H1 (cell line): ENCODE data around the gene DNTT. TPM values are rescaled to one million over a fixed set of nuclear protein-coding genes. Genes with fewer than 3 reads are reported as not detected.

ENCODE experiments used
- CTCF ChIA-PET: fragments of 300-600 bp; sonication (Branson Sonifier 250); formaldehyde crosslinking; loops from one replicate; lab custom pipeline; 2021; ENCODE audit not compliant: partially characterized antibody; lab: Charles Lee
- POLR2A ChIA-PET: fragments of 300-600 bp; sonication (Branson Sonifier 250); formaldehyde crosslinking; loops from one replicate; lab custom pipeline; 2021; ENCODE audit warnings: inconsistent platforms; ENCODE audit not compliant: partially characterized antibody; lab: Charles Lee
- DNase-seq, 2 experiments: peaks; one replicate each; pipeline versions ENCODE4 v3.0.0 to v3.0.0-alpha.2; 2010 to 2022; ENCODE audit warnings: low spot score in 2 of 2, low read depth in 1 of 2, mixed read lengths in 1 of 2
- FAIRE-seq: peaks from 2 replicates; lab custom pipeline; 2011; peaks lifted over from hg19 to GRCh38; lab: Jason Lieb, UNC
- H2AFZ ChIP-seq: 2 replicates; pipeline ENCODE4 v1.8.1; 2012; ENCODE audit warnings: low read length, inconsistent platforms
- H2AK5ac ChIP-seq: 2 replicates; pipeline ENCODE4 v1.6.1; 2013; ENCODE audit warnings: low read depth, low read length
- H2BK120ac ChIP-seq: replicated peaks from 2 replicates; pipeline ENCODE3; 2013; ENCODE audit warnings: low read depth, low read length, inconsistent platforms
- H2BK12ac ChIP-seq: 2 replicates; pipeline ENCODE4 v1.6.1; 2013; ENCODE audit warnings: low read depth, low read length
- H2BK15ac ChIP-seq: 2 replicates; pipeline ENCODE4 v1.6.1; 2013; ENCODE audit warnings: low read length
- H2BK20ac ChIP-seq: 2 replicates; pipeline ENCODE4 v1.6.1; 2013; ENCODE audit warnings: low read length
- H2BK5ac ChIP-seq: 2 replicates; pipeline ENCODE4 v1.6.1; 2013; ENCODE audit warnings: low read depth, low read length
- H3K14ac ChIP-seq: 2 replicates; pipeline ENCODE4 v1.6.1; 2013; ENCODE audit warnings: inconsistent platforms; ENCODE audit not compliant: insufficient read length
- H3K18ac ChIP-seq: 2 replicates; pipeline ENCODE4 v1.6.1; 2013; ENCODE audit warnings: low read length; ENCODE audit errors: extremely low read depth
- H3K23ac ChIP-seq: 2 replicates; pipeline ENCODE4 v1.6.1; 2013; ENCODE audit warnings: inconsistent platforms; ENCODE audit not compliant: insufficient read length
- H3K23me2 ChIP-seq: 2 replicates; pipeline ENCODE4 v1.6.1; 2013; ENCODE audit warnings: low read depth, low read length
- H3K27ac ChIP-seq: 2 replicates; pipeline ENCODE4 v1.6.1; 2011; ENCODE audit warnings: low read depth, low read length, inconsistent platforms
- H3K27me3 ChIP-seq, 4 experiments: replicated peaks in 1 of 4; 1 replicate in 1 of 4; 2 replicates in 3 of 4; pipeline versions ENCODE4 v1.6.1 to v1.8.1; 2011 to 2013; ENCODE audit warnings: low read length in 3 of 4, mild to moderate bottlenecking in 3 of 4, inconsistent platforms in 2 of 4, mixed read lengths in 2 of 4, moderate library complexity in 1 of 4; ENCODE audit not compliant: control insufficient read depth in 3 of 4, insufficient read depth in 3 of 4; ENCODE audit errors: extremely low read depth in 1 of 4
- H3K36me3 ChIP-seq, 4 experiments: 2 replicates each; pipeline versions ENCODE4 v1.6.1 to v1.8.1; 2011 to 2013; ENCODE audit warnings: mild to moderate bottlenecking in 4 of 4, low read length in 3 of 4, moderate library complexity in 2 of 4, control low read depth in 1 of 4, inconsistent platforms in 1 of 4; ENCODE audit not compliant: insufficient read depth in 4 of 4, control insufficient read depth in 2 of 4
- H3K4ac ChIP-seq: replicated peaks from 2 replicates; pipeline ENCODE3; 2013; ENCODE audit warnings: low read length, low read depth, mixed read lengths, inconsistent platforms; ENCODE audit not compliant: insufficient read length
- H3K4me1 ChIP-seq, 4 experiments: replicated peaks in 1 of 4; 1 replicate in 1 of 4; 2 replicates in 3 of 4; pipeline versions ENCODE4 v1.6.1 to v1.8.1; 2011 to 2013; ENCODE audit warnings: low read length in 3 of 4, inconsistent platforms in 2 of 4, mixed read lengths in 1 of 4; ENCODE audit not compliant: insufficient read depth in 4 of 4, control insufficient read depth in 3 of 4
- H3K4me2 ChIP-seq, 2 experiments: 2 replicates each; pipeline versions ENCODE4 v1.6.1 to v1.8.1; 2011 to 2013; ENCODE audit warnings: low read depth in 2 of 2, low read length in 2 of 2, control low read depth in 1 of 2, inconsistent platforms in 1 of 2, mild to moderate bottlenecking in 1 of 2; ENCODE audit not compliant: insufficient read depth in 1 of 2
- H3K4me3 ChIP-seq, 4 experiments: fragments of 200-600, 300-600 bp in 1 of 4; sonication (generic), shearing (Covaris generic), sonication (Bioruptor Twin) in 1 of 4; 2 replicates each; pipeline versions ENCODE4 v1.5.1 to v1.8.1; 2011 to 2016; ENCODE audit warnings: low read length in 4 of 4, low read depth in 3 of 4, control low read depth in 2 of 4, inconsistent platforms in 2 of 4, mild to moderate bottlenecking in 2 of 4, mixed read lengths in 1 of 4, moderate library complexity in 1 of 4; ENCODE audit not compliant: insufficient read depth in 2 of 4; ENCODE audit errors: extremely low read depth in 1 of 4
- H3K56ac ChIP-seq: replicated peaks from 2 replicates; pipeline ENCODE3; 2013; ENCODE audit warnings: low read depth, mild to moderate bottlenecking, mixed read lengths, low read length, inconsistent platforms; ENCODE audit not compliant: insufficient read length
- H3K79me1 ChIP-seq: 2 replicates; pipeline ENCODE4 v1.6.1; 2013; ENCODE audit warnings: low read depth, low read length, control low read depth
- H3K79me2 ChIP-seq, 2 experiments: 2 replicates each; pipeline versions ENCODE4 v1.6.1 to v1.8.1; 2012 to 2013; ENCODE audit warnings: low read length in 2 of 2, mild to moderate bottlenecking in 2 of 2, inconsistent platforms in 1 of 2; ENCODE audit not compliant: insufficient read depth in 2 of 2, control insufficient read depth in 1 of 2
- H3K9ac ChIP-seq, 4 experiments: replicated peaks in 1 of 4; 1 replicate in 1 of 4; 2 replicates in 3 of 4; pipeline versions ENCODE4 v1.6.1 to v1.8.1; 2011 to 2013; ENCODE audit warnings: low read depth in 3 of 4, low read length in 3 of 4, control low read depth in 2 of 4, mild to moderate bottlenecking in 2 of 4, moderate library complexity in 2 of 4, inconsistent platforms in 1 of 4; ENCODE audit errors: extremely low read depth in 1 of 4
- H3K9me3 ChIP-seq, 2 experiments: 2 replicates each; pipeline versions ENCODE4 v1.6.1 to v1.8.1; 2012 to 2013; ENCODE audit warnings: mild to moderate bottlenecking in 2 of 2, moderate library complexity in 2 of 2, control low read depth in 1 of 2, inconsistent platforms in 1 of 2, low read depth in 1 of 2, low read length in 1 of 2, mixed read lengths in 1 of 2; ENCODE audit not compliant: insufficient read depth in 2 of 2
- H4K20me1 ChIP-seq, 2 experiments: replicated peaks in 1 of 2; 2 replicates each; pipeline versions ENCODE3 to v1.8.1; 2011 to 2013; ENCODE audit warnings: inconsistent platforms in 2 of 2, low read length in 2 of 2, mild to moderate bottlenecking in 1 of 2; ENCODE audit not compliant: insufficient read depth in 2 of 2, control insufficient read depth in 1 of 2
- H4K5ac ChIP-seq: 2 replicates; pipeline ENCODE4 v1.6.1; 2013; ENCODE audit warnings: low read length, low read depth, mixed read lengths, inconsistent platforms; ENCODE audit not compliant: insufficient read length
- H4K8ac ChIP-seq: 2 replicates; pipeline ENCODE4 v1.8.0; 2013; ENCODE audit warnings: mild to moderate bottlenecking, moderate library complexity, low read length, inconsistent platforms; ENCODE audit not compliant: insufficient read depth; ENCODE audit errors: extremely low read depth
- H4K91ac ChIP-seq: replicated peaks from 2 replicates; pipeline ENCODE3; 2013; ENCODE audit warnings: low read length, mixed read lengths, inconsistent platforms; ENCODE audit not compliant: insufficient read length
- ASH2L ChIP-seq: fragments of 200-600, 300-600 bp; sonication (generic); IDR thresholded peaks from one replicate; pipeline ENCODE4 v1.7.1; 2017; ENCODE audit warnings: low read length
- CHD2 ChIP-seq: IDR thresholded peaks from 2 replicates; pipeline ENCODE4 v1.6.1; 2012; ENCODE audit warnings: low read length, improper control_type of control experiment
- EZH2 ChIP-seq: fragments of 200-600 bp; sonication (generic); IDR thresholded peaks from 2 replicates; pipeline ENCODE4 v1.7.1; 2012; ENCODE audit warnings: low read depth, mild to moderate bottlenecking, moderate library complexity, low read length, inconsistent platforms; ENCODE audit not compliant: severe bottlenecking
- HDAC2 ChIP-seq, 2 experiments: fragments of 300-600 bp in 1 of 2; sonication (generic) in 1 of 2; IDR thresholded peaks; 2 replicates each; pipeline ENCODE4 v1.6.1; 2011 to 2012; ENCODE audit warnings: low read depth in 2 of 2, low read length in 2 of 2, mild to moderate bottlenecking in 2 of 2, moderate library complexity in 2 of 2, borderline replicate concordance in 1 of 2, inconsistent platforms in 1 of 2
- KDM1A ChIP-seq: fragments of 200-600, 300-600 bp; sonication (generic); IDR thresholded peaks from 2 replicates; pipeline ENCODE4 v1.7.1; 2016; ENCODE audit warnings: mild to moderate bottlenecking, low read length, borderline replicate concordance
- POLR2A ChIP-seq, 2 experiments: IDR thresholded peaks; 1 replicate in 1 of 2; 2 replicates in 1 of 2; pipeline ENCODE4 v1.6.1; 2011; ENCODE audit warnings: low read depth in 2 of 2, low read length in 2 of 2, mild to moderate bottlenecking in 2 of 2; ENCODE audit errors: control extremely low read depth in 1 of 2
- RBBP5 ChIP-seq: IDR thresholded peaks from 2 replicates; pipeline ENCODE4 v1.7.1; 2012; ENCODE audit warnings: low read depth, mild to moderate bottlenecking, inconsistent platforms, low read length, moderate library complexity, borderline replicate concordance
- SP2 ChIP-seq: IDR thresholded peaks from 2 replicates; pipeline ENCODE4 v1.6.1; 2012; ENCODE audit warnings: mild to moderate bottlenecking, low read length, inconsistent platforms
- SRF ChIP-seq: IDR thresholded peaks from 2 replicates; pipeline ENCODE4 v1.6.1; 2011; ENCODE audit warnings: mild to moderate bottlenecking, low read depth, low read length, moderate library complexity
- TCF12 ChIP-seq: IDR thresholded peaks from 2 replicates; pipeline ENCODE4 v1.6.1; 2011; ENCODE audit warnings: low read depth, mild to moderate bottlenecking, low read length
- WGBS, 2 experiments: shearing (Covaris generic) in 1 of 2; methylation state at CpG; one replicate each; pipeline versions ENCODE4 v1.1.6 to v1.1.7; 2013 to 2015; ENCODE audit warnings: low lambda C conversion rate in 2 of 2, mixed read lengths in 2 of 2, inconsistent platforms in 1 of 2, low coverage in 1 of 2, missing lambda C conversion rate in 1 of 2; ENCODE audit not compliant: insufficient replicate concordance in 2 of 2, insufficient coverage in 1 of 2, insufficient read length in 1 of 2; ENCODE audit errors: extremely low coverage in 1 of 2, missing lambda C conversion rate in 1 of 2; 5-methylcytosine and 5-hydroxymethylcytosine counted together
- polyA plus RNA-seq, 7 experiments: library from polyadenylated mRNA; depleted of rRNA in 3 of 7; stranded (reverse) in 5 of 7; unstranded in 2 of 7; fragments of >200 nt in 5 of 7; fragments of 200-250 nt in 2 of 7; gene quantifications; 1 replicate in 5 of 7; 2 replicates in 1 of 7; 4 replicates in 1 of 7; pipeline versions ENCODE4 v1.2.1 to v1.2.3, GENCODE V29; 2011 to 2013; ENCODE audit warnings: missing spikeins in 2 of 7, mixed read lengths in 2 of 7
- total RNA-seq: library from RNA; stranded (reverse); fragmentation: NEBNext Ultra II Directional; extraction: Animal tissue kit (Norgen Biotek cat#: 25700); gene quantifications from 2 replicates; pipeline ENCODE4 v1.2.1, GENCODE V29; 2021
- TF ChIP-seq, protein P1 (sequence below): IDR thresholded peaks from 2 replicates; pipeline ENCODE4 v1.6.1; 2011; ENCODE audit warnings: low read length, improper control_type of control experiment
- TF ChIP-seq, protein P2 (sequence below): IDR thresholded peaks from 2 replicates; pipeline ENCODE4 v1.6.1; 2012; ENCODE audit warnings: inconsistent platforms

DNTT gene
- total and polyA plus RNA-seq, 2 of the 8 experiments (the other 6 are each of a cell fraction or from before 2014, with no cell fraction given) = not detected

- Histone ChIP-seq H3K4me3 (no peak overlapping the region), H3K4me2 (no peak overlapping the region), H3K27ac (no peak overlapping the region), H3K23ac (no peak overlapping the region), H2BK20ac (no peak overlapping the region), H2BK120ac (no peak overlapping the region), H2BK12ac (no peak overlapping the region), H3K27me3 (peaks cover 0 to 2% (median 0%) of the 10 kb centered on the region in 4 experiments; a peak in 1 of 7 replicates), H3K56ac (no peak overlapping the region), H3K4ac (no peak overlapping the region), H3K4me1 (peaks cover 0 to 3% (median 0%) of the 10 kb centered on the region in 4 experiments; a peak in 2 of 7 replicates), H3K9me3 (no peaks in the 10 kb centered on the region), H4K91ac (no peak overlapping the region), H4K20me1 (no peaks in the 10 kb centered on the region), H3K36me3 (no peaks in the 10 kb centered on the region), H2BK15ac (no peak overlapping the region), H2AK5ac (no peak overlapping the region), H3K14ac (no peak overlapping the region), H2AFZ (peak overlapping the region; percentile 74; the same call in 1 of the 2 replicates), H3K79me1 (no peaks in the 10 kb centered on the region), H3K79me2 (no peaks in the 10 kb centered on the region), H3K23me2 (no peaks in the 10 kb centered on the region), H3K18ac (no peak overlapping the region), H4K8ac (no peak overlapping the region), H3K9ac (no peak overlapping the region), H2BK5ac (no peak overlapping the region), H4K5ac (no peak overlapping the region)
- DNase-seq = no peak
- FAIRE-seq = no peak
- 71% methylated on average over 5 of the region's 5 CpGs; no CpG with 5 or more reads in 1 of the 2 experiments for WGBS, 2 experiments
- CTCF ChIA-PET = interaction anchor here (0.7 to 4.9 kb wide), 7 partner anchors 14 to 271 kb away, joined by 3 to 38 read pairs (median 3); no protein-coding TSS in a partner anchor
- POLR2A ChIA-PET = no interaction called here
- TF ChIP-seq ASH2L (no peak), HDAC2 (IDR thresholded peaks at IDR 0.05; ENCODE audit: borderline replicate concordance in 1 of 2, low read depth in 2 of 2, low read length in 2 of 2) (no peak), TCF12 (no peak), CHD2 (no peak), KDM1A (no peak), POLR2A (IDR thresholded peaks at IDR 0.05; ENCODE audit: control extremely low read depth in 1 of 2, low read depth in 2 of 2, low read length in 2 of 2) (no peak), SP2 (no peak), EZH2 (no peak), SRF (no peak), RBBP5 (no peak)
- TF ChIP-seq, protein P1, sequence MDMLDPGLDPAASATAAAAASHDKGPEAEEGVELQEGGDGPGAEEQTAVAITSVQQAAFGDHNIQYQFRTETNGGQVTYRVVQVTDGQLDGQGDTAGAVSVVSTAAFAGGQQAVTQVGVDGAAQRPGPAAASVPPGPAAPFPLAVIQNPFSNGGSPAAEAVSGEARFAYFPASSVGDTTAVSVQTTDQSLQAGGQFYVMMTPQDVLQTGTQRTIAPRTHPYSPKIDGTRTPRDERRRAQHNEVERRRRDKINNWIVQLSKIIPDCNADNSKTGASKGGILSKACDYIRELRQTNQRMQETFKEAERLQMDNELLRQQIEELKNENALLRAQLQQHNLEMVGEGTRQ = no peak
- TF ChIP-seq, protein P2, sequence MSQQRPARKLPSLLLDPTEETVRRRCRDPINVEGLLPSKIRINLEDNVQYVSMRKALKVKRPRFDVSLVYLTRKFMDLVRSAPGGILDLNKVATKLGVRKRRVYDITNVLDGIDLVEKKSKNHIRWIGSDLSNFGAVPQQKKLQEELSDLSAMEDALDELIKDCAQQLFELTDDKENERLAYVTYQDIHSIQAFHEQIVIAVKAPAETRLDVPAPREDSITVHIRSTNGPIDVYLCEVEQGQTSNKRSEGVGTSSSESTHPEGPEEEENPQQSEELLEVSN = no peak
These were observed 16.0 kb upstream of the DNTT start for GRCh38 chr10:96288151-96288621.
